Nephron (organoid): ENCODE data around the gene SLC35F4.

ENCODE experiments used
- H3K27ac Mint-ChIP-seq, 3 experiments: 2 replicates each; pipeline ENCODE4 v1.8.0; 2020; ENCODE audit warnings: mixed read lengths in 3 of 3, mild to moderate bottlenecking in 2 of 3, moderate library complexity in 1 of 3
- H3K27me3 Mint-ChIP-seq: 2 replicates; pipeline ENCODE4 v1.8.0; 2021; ENCODE audit warnings: low read depth, mild to moderate bottlenecking, moderate library complexity, mixed read lengths
- H3K36me3 Mint-ChIP-seq: 2 replicates; pipeline ENCODE4 v1.8.0; 2020; ENCODE audit warnings: low read depth, mixed read lengths
- H3K4me1 Mint-ChIP-seq: 2 replicates; pipeline ENCODE4 v1.8.0; 2020; ENCODE audit warnings: mixed read lengths
- H3K4me3 Mint-ChIP-seq, 3 experiments: 2 replicates each; pipeline ENCODE4 v1.8.0; 2020; ENCODE audit warnings: mild to moderate bottlenecking in 3 of 3, mixed read lengths in 3 of 3, moderate library complexity in 2 of 3
- H3K9me3 Mint-ChIP-seq: 2 replicates; pipeline ENCODE4 v1.8.0; 2020; ENCODE audit warnings: mixed read lengths
- CTCF ChIP-seq, 3 experiments: fragments of 200-600 bp; sonication (generic); IDR thresholded peaks; one replicate each; pipeline ENCODE4 v1.5.0; 2021; ENCODE audit warnings: antibody characterized with exemption in 3 of 3; ENCODE audit not compliant: unreplicated experiment in 3 of 3

Gene SLC35F4

GRCh38 chr14:57814726-57815125, 51.2 kb downstream of the SLC35F4 start:
- Mint-ChIP-seq H3K4me3 (no peak overlapping the region), H3K9me3 (no peaks in the 10 kb centered on the region), H3K36me3 (no peaks in the 10 kb centered on the region), H3K4me1 (peaks cover 5% of the 10 kb centered on the region), H3K27me3 (no peaks in the 10 kb centered on the region), H3K27ac (no peak overlapping the region)
- no peak for TF ChIP-seq CTCF (IDR thresholded peaks at IDR 0.05; ENCODE audit: unreplicated experiment in 3 of 3)

DNA sequence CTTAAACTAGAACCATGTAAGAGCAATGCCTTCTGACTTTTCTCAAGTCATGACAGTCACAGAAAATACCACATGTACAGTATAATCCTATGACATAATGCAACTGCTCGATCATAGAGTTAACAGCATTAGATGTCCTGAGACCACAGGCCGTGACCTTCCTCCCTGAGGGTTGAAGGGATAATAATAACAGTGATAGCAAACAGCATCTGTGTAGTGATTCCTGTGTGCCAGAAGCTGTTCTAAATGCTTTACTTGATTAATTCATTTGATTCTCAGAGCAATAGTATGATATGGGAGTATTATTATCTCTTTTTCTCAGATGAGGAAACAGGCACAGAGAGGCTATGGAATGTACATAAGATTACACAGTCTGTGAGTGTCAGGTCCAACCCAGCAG, 53.2 kb downstream of the SLC35F4 start:
- H3K9me3 Mint-ChIP-seq: peaks cover under 1% of the 10 kb centered on the region
- H3K4me1 Mint-ChIP-seq: no peaks in the 10 kb centered on the region
- H3K27me3 Mint-ChIP-seq: no peaks in the 10 kb centered on the region
- H3K27ac Mint-ChIP-seq: no peak overlapping the region
- no peak for TF ChIP-seq CTCF (IDR thresholded peaks at IDR 0.05; ENCODE audit: unreplicated experiment in 3 of 3)
- H3K36me3 Mint-ChIP-seq: no peaks in the 10 kb centered on the region
- H3K4me3 Mint-ChIP-seq: no peak overlapping the region

DNA sequence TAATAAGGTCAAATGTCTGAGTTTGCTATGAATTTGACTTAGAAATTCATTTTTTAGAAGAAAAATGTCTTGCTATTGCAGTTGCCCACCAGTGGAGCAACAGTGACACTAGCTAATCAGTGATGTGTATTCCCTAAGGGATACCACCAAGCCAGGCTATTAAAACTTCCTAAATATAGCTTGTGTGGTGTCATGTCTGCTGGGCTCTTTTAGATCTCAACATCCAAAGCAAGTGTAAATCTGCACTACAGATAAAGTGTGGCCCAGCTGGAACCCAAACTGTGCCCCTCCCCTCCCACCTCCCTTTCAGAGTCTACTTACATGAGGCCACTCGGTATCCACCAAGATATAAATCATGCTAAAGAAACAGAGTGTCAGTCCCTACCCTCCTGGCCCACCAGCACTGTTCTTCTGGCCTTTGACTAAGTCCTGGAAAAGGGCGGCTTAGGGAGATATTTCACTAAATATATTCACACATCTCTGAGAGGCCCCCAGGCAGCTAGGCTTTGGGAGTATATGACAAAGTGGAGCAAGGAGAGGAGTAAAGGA, 53.8 kb downstream of the SLC35F4 start:
- H3K4me1 Mint-ChIP-seq: no peaks in the 10 kb centered on the region
- H3K4me3 Mint-ChIP-seq: no peak overlapping the region
- H3K9me3 Mint-ChIP-seq: peaks cover 2% of the 10 kb centered on the region
- H3K27me3 Mint-ChIP-seq: no peaks in the 10 kb centered on the region
- no peak for TF ChIP-seq CTCF (IDR thresholded peaks at IDR 0.05; ENCODE audit: unreplicated experiment in 3 of 3)
- H3K27ac Mint-ChIP-seq: no peak overlapping the region
- H3K36me3 Mint-ChIP-seq: no peaks in the 10 kb centered on the region

DNA sequence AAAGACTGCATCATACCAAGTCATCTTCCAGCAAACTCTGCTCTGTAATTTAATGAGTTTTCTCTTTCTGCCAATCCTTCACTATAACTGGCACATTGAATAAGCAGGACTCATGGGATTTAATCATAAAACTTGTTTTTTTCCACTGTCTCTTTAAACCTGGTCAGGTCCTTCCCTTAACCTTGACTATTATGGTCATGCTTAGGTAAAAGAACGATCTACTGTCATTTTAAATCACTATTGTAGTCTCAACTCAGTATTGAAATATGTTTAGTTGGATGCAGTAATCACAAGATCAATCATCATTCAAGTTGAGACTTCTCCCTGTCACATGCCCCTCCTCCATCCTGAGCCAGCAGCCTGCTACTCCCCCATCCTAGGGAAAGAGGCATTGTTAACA, 56.1 kb downstream of the SLC35F4 start:
- no peak for TF ChIP-seq CTCF (IDR thresholded peaks at IDR 0.05; ENCODE audit: unreplicated experiment in 3 of 3)
- peaks cover 2% of the 10 kb centered on the region for H3K9me3 Mint-ChIP-seq
- no peak overlapping the region for H3K27ac Mint-ChIP-seq
- H3K36me3 Mint-ChIP-seq: no peaks in the 10 kb centered on the region
- no peaks in the 10 kb centered on the region for H3K27me3 Mint-ChIP-seq
- H3K4me1 Mint-ChIP-seq: no peaks in the 10 kb centered on the region
- H3K4me3 Mint-ChIP-seq: no peak overlapping the region

DNA sequence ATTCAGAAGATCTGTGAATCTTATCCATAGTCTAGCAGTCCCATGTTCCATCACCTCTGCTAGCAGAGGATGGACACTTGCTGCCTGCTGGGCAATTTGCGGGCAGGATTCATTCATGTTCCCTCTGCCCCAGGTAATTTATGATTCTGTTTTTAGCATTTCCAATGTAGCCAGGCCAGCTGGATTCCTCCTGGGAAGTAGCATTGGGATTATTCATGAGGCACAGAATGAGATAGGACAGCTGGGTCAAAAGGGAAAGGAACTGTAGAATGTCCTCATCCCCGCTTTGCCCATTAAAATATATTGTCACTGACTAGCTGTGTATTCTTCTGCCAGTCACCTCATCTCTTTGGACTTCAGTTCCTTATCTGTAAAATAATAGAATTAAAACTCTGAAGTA, 68.7 kb downstream of the SLC35F4 start:
- no peaks in the 10 kb centered on the region for H3K36me3 Mint-ChIP-seq
- no peak overlapping the region for H3K27ac Mint-ChIP-seq
- H3K4me1 Mint-ChIP-seq: no peaks in the 10 kb centered on the region
- no peak for TF ChIP-seq CTCF (IDR thresholded peaks at IDR 0.05; ENCODE audit: unreplicated experiment in 3 of 3)
- no peak overlapping the region for H3K4me3 Mint-ChIP-seq
- peaks cover 13% of the 10 kb centered on the region for H3K9me3 Mint-ChIP-seq
- peaks cover 8% of the 10 kb centered on the region for H3K27me3 Mint-ChIP-seq

GRCh38 chr14:57796556-57796955, 69.3 kb downstream of the SLC35F4 start:
- Mint-ChIP-seq H3K4me3 (no peak overlapping the region), H3K27ac (no peak overlapping the region), H3K27me3 (peaks cover 8% of the 10 kb centered on the region), H3K4me1 (no peaks in the 10 kb centered on the region), H3K9me3 (peaks cover 12% of the 10 kb centered on the region), H3K36me3 (no peaks in the 10 kb centered on the region)
- no peak for TF ChIP-seq CTCF (IDR thresholded peaks at IDR 0.05; ENCODE audit: unreplicated experiment in 3 of 3)
